Inflammatory macrophage (primary cell): ENCODE results near the gene ABCB6.
"Not testable (repeated sequence)": the region's sequence is repeated elsewhere in the genome, so short reads cannot be mapped to it uniquely, and the experiment has no call there.

Source experiments
- DNase-seq, 2 donors: peaks; one replicate each; pipeline ENCODE4 v3.0.0-alpha.2; 2020 to 2022
- total RNA-seq, 18 experiments: gene quantifications; one replicate each; lab custom pipeline; 2026; ENCODE audit warnings: mixed read lengths in 6 of 18, inconsistent platforms in 2 of 18; lab: John Stamatoyannopoulos, UW

Gene ABCB6
- total RNA-seq: 0 to 0.72 (median 0.16) reads per million in 18 experiments

DNA sequence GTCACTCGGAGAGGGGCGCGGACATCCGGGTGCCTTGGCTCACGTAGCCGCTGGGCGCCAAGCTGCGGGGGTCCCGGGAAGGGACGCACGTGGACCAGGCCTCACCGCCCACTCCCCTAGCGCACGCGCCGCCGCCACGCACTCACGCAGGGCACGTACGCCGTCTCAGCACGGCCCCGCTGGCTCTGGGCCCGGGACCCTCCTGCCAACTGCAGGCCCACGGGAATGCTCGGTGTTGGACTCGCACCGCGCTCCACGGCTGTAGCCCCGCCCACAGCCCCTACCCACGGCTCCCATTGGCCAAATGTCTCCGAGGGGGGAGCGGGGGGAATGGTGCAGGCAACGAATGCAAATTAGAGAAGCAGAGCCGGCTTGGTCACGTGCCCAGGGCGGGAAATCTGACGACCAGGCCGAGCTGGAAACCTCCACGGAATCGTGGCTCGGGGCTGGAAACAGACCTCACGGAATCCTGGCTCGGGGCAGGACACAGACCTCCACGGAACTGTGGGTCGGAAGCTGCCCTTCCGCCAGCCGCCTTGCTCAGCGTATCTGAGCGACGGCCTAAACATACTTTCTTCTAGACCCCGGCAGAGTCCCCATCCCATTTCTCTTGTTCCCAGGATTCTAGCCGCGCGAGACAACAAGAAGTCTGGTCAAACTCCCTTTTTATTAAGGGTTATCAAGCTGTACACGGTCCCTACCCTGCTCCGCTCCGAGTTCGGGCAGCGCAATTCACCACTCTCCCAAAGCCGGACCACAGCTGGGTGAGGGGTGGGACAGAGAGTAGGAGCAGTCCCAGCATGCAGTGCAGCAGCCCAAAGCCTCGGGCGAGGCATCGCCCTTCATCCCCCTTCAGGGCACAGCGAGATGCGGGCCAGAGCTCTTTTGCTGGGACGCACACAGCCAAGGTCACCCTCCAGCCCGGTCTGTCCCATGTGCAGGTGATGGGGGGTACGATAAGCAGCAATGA is at the start of gene ABCB6:
Gene ABCB6, minus strand, starts transcription at position 227 of the 970 bp plus-strand sequence. CDS start 285 bp downstream, outside the sequence.
- peak; percentile 43 to 63 for DNase-seq

DNA sequence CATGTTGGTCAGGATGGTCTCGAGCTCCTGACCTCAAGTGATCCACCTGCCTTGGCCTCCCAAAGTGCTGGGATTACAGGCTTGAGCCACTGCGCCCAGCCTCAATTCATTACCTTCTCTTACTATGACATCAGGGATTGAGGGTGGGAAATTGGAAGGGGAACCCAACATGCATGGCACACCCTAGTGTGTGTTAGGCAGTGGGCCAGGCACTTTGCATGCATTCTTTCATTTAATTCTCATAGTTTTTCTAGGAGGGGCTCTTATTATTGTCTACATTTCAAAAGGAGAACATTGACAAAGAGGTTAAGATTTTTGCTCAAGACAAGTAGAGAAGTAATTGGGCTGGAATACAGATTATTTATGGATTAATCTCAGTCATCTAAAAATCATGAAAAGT is 49.5 kb upstream of the ABCB6 start:
- no peak for DNase-seq

DNA sequence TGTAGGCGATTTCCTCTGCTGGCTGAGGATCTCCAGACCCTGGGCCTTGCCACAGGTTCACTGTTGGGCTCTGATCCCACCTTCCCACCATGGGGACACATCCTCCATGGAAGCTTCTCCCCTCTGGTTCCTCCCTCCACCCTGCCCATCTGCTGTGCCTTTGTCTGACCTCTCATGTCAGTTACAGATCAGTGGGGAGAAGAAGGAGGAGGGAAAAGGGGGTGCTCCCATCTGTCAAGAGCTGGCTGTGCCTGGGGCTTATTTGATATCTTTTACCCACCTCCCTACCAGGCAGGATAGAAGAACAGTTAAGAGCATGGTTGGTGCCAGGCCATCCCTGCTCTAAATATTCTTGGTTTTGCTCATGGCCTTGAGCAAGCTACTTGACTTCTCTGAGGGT is 48.1 kb upstream of the ABCB6 start:
- no peak for DNase-seq

DNA sequence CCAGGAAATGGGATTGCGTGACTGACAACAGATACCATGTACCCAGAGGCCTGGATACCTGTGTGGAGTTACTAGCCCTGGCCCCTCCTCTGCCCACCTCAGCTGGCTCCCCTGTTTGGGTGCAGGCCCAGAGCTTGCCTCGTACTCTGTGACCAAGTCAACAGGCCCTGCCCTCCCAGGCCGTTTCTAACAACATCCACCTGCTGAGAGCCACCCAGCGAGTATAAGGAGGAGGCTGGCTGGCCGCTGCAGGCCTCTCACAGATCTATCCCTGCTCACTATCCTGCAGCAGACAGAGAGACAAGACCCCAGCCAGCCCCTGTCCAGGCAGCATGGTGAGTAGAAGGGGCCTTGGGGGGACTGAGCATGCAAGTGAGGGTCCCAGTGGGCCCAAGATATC is 47.5 kb upstream of the ABCB6 start:
- no peak for DNase-seq

DNA sequence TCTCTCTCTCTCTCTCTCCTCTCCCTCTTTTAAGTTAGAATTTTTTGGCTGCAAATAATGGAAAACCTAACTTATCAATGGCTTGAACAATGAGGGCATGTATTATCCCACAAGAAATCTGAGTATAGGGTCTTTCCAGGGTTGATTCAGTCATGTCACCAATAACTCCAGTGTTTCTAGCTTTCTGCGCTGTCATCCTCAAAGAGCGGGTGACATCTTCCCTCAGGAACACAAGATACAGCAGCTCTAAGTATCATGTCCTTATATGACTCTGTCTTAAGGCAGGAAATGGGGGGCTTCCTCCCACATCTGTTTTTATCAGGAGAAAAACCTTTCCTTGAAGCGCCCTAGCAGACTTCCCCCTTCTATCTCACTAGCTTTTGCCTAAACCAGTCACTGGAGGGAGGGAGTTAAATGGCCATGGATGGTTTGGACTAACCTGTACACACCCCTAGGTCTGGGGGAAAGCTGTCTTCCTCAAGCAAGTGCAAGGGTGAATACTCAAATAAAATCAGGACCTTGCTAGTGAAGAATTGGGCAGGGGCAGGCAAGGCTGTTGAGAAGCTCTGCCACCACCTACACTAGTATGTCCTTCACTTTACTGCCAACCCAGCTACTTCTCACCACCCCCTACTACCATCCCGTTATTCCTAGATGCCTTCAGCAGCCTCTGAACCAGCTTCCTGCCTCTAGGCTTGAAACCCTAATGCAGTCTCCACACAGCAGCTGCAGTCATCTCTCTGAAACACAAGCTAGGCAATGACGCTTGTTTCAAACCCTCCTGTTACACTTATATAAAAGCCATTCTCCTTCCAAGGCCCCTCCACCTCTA is 42.5 kb upstream of the ABCB6 start:
- DNase-seq: no peak

DNA sequence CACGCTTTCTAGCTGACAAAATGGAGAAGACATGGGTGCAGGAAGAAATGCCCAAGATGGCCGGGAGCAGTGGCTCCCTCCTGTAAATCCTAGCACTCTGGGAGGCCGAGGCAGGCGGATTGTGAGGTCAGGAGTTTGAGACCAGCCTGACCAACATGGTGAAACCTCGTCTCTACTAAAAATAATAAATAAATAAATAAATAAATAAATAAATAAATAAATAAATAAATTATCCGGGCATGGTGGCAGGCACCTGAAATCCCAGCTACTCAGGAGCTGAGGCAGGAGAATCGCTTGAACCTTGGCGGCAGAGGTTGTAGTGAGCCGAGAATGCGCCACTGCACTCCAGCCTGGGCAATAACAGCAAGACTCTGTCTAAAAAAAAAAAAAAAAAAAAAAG is 40.2 kb upstream of the ABCB6 start:
- not testable (repeated sequence) for DNase-seq

DNA sequence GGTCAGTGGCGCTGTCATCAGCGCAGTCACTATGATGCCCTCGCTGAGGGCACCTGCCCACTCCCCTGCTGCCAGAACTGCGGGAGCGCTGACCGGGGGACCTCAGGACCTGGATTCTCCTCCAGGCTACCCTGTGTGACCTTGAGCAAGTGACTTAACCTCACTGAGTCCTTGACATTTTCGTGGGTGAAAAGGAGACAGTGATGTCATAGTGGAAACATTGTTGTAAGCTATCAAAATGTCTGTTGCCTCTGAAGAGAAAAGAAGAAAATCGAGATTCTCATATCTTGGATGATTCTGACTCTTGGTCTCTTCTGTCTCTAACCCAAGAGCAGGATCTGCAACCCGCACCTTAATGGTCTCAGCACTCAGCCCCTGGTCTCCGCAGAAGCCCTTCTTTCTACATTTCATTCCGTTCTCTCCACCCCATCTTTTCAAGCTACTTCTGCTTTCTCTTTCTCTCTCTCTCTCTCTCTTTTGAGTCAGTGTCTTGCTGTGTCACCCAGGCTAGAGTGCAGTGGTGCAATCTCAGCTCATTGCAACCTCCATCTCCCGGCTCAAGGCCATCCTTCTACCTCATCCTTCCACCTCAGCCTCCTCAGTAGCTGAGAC is 35.9 kb upstream of the ABCB6 start:
- DNase-seq: peak; percentile 49 to 72

DNA sequence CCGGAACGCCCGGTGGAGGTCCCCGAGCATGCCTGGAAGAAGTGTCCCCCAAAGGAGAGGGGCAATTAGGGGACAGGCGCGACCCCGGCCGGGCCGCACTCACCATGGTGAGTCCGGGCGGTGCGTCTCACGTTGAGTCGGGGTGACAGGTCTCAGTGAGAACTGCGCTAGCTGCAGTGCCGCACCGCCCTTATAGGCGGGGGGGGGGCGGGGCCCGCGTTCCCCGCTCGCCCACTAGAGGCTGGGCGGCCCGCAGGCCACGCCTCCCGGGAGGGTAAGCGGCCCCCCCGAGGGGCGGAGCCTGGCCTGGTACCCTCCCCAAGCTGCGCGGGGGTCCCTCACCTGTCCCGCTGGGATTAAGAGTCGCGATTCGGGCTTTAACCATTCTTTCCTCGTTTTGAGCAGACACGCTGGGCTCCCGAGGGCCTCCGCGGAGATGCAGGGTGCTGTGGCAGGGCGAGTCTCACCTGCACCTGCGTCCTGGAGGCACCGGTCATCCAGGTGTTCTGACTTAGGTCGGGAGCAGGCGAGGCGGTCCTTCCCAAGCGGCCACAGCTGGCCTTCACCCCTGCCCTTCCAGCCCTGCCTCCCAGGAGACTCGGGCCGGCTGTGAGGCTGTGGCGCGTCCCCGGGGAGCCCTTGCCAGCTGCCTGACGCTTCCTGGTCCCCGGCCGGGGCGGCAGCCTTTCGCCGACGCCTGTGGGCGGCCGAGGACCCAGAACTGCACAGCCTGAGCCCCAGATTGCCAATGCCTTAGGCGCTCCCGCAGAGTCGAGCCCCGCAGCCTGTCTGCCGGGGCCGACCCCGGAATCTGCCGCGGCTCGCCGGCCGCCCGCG is 35.2 kb upstream of the ABCB6 start, which contains the start of gene TUBA4A:
Gene TUBA4A, minus strand, starts transcription at position 166 of the 837 bp plus-strand sequence. Its CDS starts 60 bp downstream, at position 106.
- peak; percentile 81 to 90 for DNase-seq

DNA sequence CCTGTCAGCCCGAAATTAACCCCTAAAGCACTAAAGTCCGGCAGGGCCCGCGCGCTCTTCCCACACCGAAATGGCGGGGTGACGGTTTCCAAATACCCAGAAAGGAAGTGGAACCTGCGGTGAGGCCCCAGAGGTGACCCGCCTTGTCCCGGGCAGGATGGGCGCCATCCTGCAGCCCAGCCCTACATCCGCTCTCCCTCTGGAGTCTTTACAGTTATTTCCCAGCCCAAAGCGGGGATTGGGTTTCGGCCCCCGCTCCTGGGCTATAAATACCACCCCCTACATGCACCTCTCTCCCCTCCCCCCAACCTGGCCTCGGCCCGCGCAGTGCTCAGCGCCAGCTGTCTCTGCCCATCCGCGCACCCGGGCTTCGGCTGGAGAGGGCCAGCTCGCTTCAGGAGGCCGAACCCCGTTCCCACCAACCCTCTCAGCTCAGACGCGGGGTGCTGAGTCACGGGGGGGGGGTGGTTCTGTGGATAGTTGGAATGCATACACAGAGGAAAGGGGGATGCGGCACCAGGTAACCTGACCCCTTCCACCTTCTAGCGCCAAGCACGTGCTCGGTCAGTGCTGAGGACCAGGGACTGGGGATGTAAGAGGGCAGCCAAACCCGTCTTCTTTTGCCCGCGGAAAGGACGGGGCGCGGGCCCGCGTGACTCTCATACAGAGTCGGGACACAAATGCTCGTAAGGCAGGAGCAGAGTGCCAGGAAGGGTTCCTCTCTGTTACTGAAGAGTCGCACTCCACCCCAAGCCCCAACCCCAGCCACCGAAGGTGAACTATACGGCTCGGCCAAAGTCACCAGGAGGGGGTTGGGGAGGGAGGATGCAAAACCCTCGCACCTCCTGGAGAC is 34.4 kb upstream of the ABCB6 start, which contains the start of gene TUBA4B:
Gene TUBA4B, plus strand, starts transcription at position 344 of the 853 bp plus-strand sequence. Its CDS starts 165 bp downstream, at position 509.
- peak; percentile 37 to 43 for DNase-seq

DNA sequence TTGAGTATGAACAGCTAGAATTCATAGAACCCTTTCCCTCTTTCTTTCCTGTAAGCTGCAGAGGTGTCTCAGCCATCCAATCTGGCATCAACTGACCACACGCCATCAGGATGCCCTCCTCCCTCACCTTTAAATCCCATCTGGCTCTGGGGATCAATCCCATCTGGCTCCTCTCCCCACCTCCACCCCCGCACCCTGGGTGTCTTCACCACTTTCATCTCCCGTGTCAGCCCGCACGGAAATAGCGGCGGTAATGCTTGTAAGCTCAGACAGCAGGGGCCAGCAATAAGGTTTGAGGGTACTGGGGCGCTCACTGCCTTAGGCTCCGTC is 33.8 kb upstream of the ABCB6 start:
- DNase-seq: no peak

DNA sequence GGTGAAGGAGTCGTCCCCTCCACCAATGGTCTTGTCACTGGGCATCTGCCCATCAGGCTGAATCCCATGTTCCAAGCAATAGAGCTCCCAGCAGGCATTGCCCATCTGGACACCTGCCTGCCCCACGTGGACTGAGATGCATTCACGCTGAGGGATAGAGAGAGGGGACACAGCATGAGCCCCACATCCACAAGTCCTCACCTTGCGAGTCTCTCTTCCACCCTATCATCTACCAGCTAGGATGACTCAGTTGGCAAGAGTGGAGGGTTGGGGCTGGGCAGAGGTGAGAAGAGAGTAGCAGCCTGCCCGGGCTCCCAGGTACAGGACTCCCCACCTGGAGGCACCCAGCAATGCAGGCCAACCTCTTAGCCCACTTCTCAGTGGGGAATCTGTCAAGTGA is 33.3 kb upstream of the ABCB6 start:
- no peak for DNase-seq

DNA sequence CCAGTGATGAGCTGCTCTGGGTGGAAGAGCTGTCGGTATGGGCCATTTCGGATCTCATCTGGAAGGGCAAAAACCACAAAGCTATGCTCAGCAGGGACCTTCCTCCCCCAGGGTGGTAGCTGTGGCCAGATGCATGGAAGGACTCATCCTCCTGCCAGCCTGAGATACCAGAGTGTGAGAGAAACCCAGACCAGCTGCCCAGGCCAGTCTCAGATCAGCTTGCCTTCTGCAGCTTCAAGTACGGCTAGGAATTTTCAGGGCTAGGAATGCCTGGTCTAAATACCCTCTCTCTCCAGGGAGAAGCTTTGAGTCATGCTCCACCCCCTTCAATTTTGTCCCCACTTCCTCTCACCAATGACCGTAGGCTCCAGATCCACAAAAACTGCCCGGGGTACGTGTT is 32.9 kb upstream of the ABCB6 start:
- DNase-seq: no peak

DNA sequence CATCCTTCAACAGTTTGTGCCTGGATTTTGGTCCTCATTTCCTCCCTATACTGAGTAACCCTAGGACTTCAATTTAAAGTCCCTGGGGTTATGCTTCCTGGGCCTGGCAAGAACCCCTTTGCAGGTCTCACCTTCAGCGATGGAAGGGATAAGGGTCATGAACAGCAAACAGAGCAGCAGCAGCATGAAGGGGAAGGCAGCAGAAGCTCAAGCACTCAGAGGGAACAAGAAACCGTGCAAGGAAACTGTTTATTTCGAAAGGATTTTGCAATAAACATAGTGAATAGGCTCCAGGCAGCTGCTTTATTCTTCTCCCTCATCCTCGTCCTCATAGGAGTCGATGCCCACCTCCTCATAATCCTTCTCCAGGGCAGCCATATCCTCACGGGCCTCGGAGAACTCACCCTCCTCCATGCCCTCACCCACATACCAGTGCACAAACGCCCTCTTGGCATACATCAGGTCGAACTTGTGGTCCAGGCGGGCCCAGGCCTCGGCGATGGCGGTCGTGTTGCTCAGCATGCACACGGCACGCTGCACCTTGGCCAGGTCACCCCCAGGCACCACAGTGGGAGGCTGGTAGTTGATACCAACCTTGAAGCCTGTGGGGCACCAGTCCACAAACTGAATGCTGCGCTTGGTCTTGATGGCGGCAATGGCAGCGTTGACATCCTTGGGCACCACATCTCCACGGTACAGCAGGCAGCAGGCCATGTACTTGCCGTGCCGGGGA is 31.5 kb upstream of the ABCB6 start:
- peak; percentile 39 to 43 for DNase-seq

DNA sequence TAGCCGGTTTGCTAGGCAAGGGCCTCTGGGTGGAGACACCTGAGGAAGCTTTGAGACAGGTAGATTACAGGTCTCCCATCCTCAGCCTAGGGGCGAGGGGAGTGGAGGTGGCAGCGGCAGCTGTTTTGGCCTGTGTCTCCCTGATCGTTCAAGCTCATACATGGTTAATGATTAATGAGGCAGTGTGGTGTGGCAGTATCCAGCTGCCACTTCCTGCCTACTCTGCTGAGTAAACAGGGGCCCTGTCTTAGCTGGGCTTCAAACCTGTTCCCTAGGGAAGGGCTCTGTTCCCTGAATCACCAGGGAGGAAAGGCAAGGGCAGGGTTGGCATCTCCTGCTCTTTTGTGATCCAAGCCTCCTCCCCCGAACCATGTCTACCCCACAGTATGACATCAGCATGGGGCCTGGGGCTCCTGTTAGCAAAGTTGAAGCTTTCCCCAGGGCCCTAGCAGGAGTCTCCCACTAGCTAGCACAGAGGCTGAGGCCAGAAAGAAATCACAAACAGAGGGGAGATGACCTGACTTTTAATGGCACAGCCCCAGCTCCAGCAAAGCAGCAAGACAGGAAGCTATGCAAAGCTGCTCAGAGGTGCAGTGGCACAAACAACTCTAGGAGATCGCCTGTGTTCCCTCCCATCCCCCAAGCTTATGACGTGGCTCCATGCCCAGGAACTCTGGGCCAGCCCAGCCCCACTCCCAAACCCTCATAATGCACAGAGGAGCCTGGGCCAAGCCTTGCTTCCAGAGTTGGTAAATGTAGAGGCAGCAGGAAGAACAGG is 30.6 kb upstream of the ABCB6 start:
- DNase-seq: no peak

DNA sequence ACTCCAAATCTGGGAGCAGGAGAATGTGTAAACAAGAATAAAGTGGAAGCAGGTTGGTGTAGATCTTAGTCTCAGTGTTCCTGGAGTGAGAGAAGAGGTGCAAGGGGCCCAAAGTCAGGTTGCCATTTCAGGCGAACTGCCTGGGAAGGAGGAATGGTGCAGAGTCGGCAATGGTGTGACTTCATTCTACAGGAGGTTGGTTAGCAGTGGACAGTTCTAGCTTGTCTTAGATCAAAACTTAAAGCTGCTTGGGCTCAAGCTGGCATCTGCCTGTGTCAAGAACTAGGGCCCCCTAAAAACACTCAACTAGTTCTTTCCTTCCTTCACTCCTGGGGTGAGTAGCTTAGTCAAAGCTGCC is 30.1 kb upstream of the ABCB6 start:
- no peak for DNase-seq

DNA sequence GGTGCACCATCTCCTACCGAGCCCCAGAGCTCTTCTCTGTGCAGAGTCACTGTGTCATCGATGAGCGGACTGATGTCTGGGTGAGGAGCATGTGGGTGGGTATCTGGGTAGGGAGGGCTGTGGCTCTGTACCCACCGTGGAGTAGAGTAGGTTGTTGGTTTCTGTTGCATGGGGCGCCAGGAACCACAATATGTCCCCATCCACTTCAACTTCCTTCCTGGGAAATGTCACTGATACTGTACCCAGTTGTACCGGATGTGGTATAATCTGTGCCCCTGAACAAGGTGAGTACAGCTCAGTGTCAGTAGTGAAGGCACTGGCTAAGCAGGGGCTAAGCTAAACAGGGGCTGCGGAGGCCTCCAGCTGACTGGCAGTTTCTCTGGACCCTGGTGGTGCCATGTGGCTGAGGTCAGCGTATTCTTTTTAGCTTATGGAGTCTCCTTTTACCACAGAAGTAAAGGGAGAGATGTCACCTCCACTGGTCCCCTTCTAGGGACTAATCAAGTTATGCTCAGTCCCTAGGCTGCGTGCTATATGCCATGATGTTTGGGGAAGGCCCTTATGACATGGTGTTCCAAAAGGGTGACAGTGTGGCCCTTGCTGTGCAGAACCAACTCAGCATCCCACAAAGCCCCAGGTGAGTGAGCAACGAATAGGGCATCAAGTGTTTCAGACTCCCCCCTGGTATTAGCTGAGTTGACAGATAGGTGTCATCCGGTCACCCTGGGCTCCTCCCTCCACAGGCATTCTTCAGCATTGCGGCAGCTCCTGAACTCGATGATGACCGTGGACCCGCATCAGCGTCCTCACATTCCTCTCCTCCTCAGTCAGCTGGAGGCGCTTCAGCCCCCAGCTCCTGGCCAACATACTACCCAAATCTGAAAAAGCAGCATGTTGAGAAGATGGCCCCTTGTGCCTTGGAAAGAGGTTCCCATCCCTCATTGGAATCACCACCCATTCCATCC is 29.2 kb upstream of the ABCB6 start:
- DNase-seq: peak in 1 of 2 donors; percentile 39

DNA sequence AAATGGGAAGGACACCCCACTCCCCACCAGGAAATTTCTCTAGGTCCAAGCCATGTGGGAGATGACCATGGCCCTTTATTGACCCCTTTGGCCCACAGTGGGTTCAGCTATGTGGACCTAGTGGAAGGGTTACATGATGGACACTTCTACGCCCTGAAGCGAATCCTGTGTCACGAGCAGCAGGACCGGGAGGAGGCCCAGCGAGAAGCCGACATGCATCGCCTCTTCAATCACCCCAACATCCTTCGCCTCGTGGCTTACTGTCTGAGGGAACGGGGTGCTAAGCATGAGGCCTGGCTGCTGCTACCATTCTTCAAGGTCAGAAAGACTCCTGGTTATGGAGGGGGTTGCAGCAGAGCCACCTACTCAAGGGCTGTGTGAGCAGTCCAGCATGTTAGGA is 27.8 kb upstream of the ABCB6 start:
- no peak for DNase-seq

DNA sequence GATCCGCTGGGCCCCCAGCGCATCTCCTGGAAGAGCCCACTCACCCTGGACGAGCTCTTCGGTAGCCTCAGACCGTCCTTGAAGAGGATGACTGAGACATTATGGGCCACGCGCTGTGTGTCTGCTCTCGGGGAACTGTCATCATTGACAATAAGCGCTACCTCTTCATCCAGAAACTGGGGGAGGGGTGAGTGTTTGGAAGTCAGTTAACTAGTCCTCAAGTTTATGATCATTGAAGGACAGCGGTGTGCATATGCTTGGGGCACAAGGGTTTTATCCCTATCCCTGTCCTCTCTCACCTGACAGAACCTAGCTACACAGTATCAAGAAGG is 27.1 kb upstream of the ABCB6 start:
- no peak for DNase-seq
